HG02884 (cell line): ENCODE results near the gene RAX.
"Not testable (repeated sequence)": the region's sequence is repeated elsewhere in the genome, so short reads cannot be mapped to it uniquely, and the experiment has no call there.

Experiments used
- ATAC-seq: cut with Tn5 transposase; IDR thresholded peaks from one replicate; pipeline ENCODE4 v1.9.1; 2021; ENCODE audit warnings: mild to moderate bottlenecking, moderate library complexity; ENCODE audit not compliant: unreplicated experiment

Gene RAX

GRCh38 chr18:59273759-59274532 is 692 bp upstream of the RAX start:
- no peak for ATAC-seq

DNA sequence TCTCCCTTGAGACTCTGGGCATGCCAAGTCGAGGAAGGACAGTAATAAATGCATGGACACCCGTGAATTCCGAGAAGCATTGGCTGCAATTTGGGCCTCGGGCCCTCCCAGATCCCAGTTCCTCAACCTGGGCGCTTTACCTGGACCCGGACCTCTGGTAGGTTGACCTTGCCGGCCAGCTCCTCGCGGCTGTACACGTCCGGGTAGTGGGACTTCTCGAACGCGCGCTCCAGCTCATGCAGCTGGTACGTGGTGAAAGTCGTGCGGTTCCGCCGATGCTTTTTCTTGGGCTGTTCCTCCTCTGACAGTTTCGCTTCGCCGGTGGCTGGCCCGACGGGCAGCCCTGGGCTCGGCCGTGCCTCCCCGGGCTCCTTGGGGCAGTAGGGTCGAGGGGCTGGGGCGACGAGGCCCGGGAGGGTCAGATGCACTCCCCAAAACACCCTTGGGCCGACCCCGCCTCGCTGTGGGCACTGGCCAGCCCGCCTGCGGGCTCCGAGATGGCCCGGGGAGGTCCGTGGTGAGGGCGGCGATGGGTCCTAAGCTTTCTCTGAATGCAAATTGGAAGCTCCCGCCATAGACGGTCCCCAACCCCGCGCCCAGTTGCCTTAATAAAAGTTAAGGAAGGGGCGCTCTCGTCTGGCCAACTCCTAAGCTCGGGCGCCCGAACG is 899 bp downstream of the RAX start:
- ATAC-seq = no peak

- ATAC-seq = no peak
Measured at GRCh38 chr18:59271606-59272220, 1.5 kb downstream of the RAX start.

DNA sequence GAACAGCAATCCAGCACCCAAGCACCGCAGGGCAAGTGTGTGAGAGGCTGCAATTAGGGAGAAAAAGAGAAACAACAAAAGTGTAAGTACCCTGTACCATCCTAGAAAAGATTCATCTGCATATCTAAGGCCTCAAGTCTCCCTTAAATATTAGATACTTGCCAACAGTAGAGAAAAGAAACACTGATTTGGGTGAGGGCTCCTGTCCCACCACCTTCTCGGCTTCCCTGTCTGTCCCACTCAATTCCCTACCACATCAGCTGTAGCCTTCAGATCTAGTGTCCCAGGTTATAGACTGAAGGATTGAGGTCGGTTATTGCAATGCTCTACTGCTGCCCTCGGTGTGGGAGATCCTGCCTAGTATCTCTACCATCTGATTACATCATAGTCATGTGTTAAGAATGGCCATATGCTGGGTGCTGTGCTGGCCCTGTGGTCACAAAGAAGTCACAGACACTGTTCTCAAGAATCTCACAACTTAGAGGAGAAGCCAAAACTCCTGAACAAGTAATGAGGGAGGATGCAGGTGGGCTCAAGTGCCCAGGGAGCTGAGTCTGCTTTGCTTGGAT is 2.5 kb downstream of the RAX start:
- ATAC-seq = no peak

- ATAC-seq = no peak
Measured at GRCh38 chr18:59269563-59270119, 3.6 kb downstream of the RAX start.

- ATAC-seq = no peak
Measured at GRCh38 chr18:59268721-59269562, 4.3 kb downstream of the RAX start.

DNA sequence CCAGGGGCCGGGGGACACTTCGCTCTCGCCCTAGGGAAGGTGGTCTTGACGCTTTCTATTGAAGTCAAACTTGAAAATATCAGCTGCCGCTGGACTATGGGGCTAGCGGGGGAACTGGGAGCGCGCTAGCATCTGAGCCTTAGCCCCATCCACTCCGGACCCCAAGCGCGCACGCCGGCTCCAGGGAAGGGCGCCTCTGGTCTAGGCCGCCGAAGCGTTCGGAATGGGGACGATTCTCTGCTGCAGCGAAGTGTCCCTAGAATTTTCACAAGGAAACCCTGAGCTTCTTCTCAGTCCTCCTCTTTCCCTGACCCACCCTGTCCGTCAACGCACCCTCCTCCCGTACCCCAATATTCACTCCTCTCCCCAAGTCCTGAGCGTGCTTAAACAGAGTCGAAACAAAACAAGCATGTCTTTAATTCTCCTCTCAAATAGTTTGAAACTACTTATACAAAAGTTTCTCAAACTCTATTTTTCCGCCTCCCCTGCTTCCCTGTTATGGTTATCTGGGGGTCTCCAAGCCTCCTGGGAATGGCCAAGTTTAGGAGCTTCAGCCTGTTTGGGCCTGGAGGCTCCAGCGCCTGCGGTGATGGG is 5.0 kb downstream of the RAX start:
- no peak for ATAC-seq

DNA sequence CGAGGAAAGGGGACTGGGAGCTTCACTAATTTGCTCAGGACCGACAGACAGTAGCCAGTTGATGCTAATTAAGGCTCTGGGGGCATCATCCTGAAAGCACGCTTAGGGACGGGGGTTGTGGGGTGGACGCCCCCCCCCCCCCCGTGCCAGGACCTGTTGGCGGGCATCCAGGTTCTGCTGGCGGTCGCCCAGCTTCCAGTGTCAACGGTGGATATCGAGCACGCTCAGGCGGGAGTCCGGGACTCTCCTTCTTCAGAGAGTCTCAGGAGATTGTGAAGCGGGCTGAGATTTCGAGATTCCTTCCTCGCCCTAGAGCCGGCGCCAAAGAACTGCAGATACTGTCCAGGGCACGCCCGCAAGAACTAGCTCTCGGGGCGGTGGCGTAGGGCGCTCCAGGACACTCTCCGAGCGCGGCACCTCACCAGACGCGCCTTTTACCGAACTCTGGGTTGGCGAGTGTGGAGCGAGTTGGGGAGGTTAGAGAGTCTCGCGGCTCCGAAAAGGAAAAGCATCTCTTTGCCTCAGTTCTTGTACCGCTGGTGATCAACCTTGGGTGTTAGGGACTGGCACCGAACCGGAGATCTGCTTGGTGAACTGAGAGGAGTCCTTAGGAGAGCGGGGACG is 5.6 kb downstream of the RAX start:
- no peak for ATAC-seq

DNA sequence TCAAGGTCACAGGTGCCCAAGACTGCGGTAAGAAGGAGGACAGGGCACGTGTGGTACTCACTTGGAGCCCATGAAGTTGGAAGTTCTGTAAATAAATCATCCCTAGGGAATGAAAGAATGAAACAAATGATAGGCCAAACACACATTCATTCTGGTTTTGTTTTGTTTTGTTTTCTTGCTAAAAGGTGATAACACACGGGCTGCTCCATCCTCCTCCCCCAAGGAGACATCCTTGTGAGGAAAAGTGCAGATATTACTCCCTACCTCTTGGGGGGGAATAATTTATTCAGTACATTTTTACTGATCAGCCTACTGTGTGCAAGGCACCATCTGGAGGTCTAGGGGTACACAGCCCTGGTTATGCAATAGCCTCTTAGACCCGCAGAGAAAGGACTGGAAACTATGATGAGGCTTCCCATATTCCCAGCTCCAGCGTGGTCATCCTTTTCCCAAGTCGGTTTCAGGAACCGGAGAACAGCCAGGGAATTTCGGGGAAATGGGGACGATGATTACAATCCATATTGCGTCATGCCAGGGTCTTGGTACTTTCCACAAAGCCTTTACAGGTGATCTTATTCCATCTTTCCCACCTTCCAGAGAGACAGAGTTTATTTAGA is 6.3 kb downstream of the RAX start:
- no peak for ATAC-seq

GRCh38 chr18:59266459-59266858 is 6.8 kb downstream of the RAX start:
- ATAC-seq = no peak

DNA sequence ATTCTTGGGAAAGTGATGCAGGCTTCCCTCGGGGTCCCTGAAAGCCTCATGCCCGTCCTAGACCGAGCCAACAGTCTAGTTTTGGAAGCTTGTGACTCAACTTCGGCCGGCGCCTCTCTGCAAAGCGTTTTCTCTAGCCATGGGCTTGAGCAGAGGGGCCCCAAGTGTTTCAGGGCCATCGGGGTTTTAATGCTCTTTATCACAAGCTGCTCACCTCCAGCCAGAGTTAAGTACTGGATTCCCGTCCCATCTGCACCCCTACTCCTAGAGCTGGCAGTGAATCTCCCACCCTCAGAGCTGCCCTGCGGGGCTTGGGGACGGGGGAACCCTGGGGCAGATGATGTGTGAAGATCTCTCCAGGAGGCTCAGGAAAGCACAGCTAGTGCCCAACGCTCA is 7.3 kb downstream of the RAX start:
- ATAC-seq = no peak

DNA sequence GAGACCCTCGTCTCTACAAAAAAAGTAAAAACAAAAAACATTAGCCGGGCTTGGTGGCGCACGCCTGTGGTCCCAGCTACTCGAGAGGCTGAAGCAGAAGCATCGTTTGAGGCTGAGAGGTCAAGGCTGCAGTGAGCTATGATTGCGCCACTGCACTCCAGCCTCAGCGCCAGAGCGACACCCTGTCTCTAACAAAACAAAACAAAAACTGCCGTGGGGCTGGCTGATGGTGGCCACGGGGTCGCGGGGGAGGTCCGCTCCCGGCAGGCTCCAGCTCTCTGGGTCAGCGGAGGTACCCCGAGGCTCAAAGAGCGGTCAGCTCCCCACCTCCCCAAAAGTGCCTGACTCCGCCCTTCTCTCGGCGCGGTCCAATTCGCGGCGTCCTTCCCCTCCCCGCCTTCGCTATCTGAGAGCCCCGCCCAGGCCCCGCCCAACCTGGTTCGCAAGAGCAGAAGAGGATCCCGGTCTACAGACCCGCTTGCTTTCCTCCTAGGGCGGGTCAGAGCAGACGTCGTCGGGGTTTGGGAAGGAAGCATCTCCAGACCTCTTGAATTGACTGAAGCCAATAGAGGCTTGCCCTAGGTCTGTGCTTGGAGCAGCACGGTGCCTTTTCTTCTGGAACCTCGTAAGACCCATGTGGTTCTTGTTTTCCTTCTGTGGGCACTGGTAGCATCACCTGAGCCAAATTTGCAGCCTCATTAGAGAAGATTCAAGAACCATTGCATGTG is 7.8 kb downstream of the RAX start:
- peak; percentile 63 for ATAC-seq

DNA sequence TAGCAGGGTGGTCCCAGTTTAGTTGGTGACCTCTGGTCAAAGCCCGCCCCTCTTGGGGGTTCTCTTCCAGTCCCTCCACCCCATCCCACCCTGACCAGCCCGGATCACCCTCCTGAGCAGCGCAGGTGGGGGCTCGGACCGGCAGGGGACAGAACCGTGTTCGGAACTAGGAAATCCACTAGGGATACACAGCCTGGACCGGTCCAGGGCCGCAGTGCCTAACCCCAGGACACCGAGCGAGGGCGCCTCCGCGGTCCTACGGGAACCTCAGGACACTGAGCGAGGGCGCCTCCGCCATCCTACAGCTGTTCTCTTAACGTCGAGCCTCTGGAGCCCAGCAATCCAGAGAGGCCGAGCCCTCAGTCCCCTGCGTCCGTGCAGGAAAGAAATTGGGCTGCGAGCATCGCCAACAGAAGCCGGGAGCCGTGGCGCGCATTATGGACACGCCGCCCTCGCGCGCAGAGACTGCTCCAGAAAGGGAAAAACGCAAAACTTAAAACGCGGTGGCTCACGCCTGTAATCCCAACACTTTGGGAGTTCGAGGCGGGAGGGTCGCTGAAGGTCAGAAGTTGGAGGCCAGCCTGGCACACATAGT is 8.5 kb downstream of the RAX start:
- ATAC-seq = no peak

GRCh38 chr18:59264121-59264571 is 9.1 kb downstream of the RAX start:
- ATAC-seq = no peak

GRCh38 chr18:59263661-59264060 is 9.6 kb downstream of the RAX start:
- no peak for ATAC-seq

GRCh38 chr18:59262243-59262642 is 11.0 kb downstream of the RAX start:
- not testable (repeated sequence) for ATAC-seq

- not testable (repeated sequence) for ATAC-seq
Measured at GRCh38 chr18:59261842-59262241, 11.4 kb downstream of the RAX start.

DNA sequence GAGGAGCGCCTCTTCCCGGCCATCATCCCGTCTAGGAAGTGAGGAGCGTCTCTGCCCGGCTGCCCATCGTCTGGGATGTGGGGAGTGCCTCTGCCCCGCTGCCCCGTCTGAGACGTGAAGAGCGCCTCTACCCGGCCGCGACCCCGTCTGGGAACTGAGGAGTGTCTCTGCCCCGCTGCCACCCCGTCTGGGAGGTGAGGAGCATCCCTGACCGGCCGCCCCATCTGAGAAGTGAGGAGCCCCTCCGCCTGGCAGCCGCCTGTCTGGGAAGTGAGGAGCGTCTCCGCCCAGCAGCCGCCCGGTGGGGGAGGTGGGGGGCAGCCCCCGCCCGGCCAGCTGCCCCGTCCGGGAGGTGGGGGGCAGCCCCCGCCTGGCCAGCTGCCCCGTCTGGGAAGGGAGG is 17.8 kb downstream of the RAX start:
- not testable (repeated sequence) for ATAC-seq
